CD4-positive, alpha-beta T cell treated with Interleukin-21 for 1 hour (primary cell): ENCODE data around the gene IQCK.

Source experiments
- DNase-seq: peaks from one replicate; pipeline ENCODE4 v3.0.0-alpha.2; 2020

The IQCK gene

GRCh38 chr16:19722269-19722952 is 4.3 kb downstream of the IQCK start:
- DNase-seq = no peak

- no peak for DNase-seq
These were observed 4.9 kb downstream of the IQCK start for GRCh38 chr16:19722981-19723380.

- no peak for DNase-seq
These were observed 10.5 kb downstream of the IQCK start for GRCh38 chr16:19728636-19728965.

DNA sequence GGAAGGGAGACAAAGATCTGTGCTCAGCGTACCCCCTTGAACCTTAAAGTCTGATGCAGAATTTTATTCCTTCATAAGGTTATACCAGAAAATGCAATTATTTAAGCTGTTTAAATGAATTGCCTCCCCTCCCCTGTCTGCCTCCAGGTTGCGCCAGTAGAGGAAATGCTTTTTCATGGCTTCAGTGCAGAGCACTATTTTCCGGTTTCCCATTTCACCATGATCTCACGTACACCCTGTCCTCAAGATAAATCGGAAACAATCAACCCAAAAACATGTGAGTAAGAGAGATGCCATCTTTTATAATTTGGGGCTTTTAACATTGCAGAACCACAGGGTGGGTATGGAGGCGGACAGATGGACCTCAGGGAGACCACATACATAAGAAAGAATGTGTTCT is 15.5 kb downstream of the IQCK start:
- no peak for DNase-seq

DNA sequence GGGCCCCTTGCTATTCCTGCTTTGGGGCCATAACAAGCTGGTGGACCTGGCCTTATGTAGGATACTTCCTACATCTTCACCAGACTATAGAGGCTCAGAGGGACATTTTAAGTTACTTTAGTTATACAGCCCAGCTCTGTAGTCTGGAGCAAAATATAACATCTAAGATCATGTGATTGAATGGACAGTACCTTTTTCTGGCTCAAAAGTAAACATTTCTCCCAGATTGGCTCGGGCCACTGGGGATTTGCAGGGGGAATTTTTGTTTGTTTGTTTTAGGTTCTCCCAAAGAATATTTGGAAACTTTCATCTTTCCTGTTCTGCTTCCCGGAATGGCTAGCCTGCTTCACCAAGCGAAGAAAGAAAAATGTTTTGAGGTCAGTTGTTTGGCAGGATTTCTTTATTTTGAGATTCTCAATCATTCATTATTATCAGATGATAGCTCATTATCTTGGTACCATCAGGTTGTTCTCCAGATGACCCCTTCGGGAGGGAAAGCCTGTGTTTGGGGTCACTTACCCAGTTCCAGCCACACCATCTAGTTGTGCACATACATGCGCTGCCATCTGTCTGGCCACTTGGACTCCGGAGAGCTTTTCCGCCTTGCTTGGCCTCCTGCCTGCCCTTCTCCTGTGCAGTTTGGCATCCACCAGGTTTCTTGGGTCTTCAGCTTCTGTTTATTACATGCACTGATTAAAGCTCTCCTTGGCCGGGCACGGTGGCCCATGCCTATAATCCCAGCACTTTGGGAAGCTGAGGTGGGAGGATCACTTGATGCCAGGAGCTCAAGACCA is 17.2 kb downstream of the IQCK start:
- no peak for DNase-seq

GRCh38 chr16:19737306-19738038 is 19.4 kb downstream of the IQCK start:
- no peak for DNase-seq

DNA sequence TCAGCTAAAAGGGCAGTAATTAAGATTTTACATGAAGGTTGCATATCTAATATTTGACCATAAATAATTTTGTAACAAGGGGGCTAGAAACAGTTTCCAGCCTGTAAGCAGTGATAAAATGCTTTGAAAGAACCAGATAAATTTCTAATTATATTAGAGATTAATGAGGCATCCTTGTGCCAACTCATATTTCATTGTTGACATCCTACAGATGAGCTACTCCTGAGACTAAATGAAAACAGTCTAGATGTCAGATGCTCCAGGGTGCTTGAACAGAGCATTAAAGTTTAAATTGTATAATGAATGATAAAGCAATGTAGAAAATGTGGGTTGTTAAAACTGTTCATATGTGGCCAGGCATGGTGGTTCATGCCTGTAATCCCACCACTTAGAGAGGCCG is 23.3 kb downstream of the IQCK start:
- DNase-seq = no peak

DNA sequence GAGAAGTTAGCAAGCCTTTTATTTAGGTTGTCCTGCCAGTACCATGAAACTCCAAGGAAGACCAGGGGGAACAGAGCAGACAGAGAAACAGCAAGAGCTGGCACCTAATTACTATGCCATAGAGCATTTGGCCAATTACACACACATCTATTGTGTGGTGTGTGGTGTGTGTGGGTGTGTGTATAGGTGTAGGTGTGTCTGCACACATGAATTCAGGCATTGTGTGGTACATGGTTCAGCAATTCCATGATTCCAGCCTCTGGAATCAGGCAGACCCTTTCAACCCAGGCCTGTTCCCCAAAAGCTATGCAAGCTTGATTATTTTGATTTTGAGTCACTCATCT is 25.7 kb downstream of the IQCK start:
- no peak for DNase-seq

DNA sequence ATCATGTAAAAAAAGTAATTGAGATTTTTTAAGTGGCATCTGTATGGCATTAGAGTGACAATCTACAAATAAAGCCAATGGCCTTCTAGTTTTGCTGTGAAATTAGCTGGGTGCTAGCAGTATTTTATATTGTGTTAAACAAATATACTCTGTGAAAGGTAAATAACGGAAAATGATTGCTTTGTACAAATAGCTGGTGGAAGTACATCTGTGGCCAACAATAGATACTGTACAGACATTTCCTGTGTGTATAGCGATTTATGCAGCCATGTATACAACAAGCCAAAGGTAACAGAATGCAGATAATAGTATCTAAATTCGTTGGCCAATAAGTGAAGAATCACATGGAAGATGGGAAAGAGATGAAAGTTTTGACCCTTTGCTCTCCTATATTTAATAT is 26.6 kb downstream of the IQCK start:
- DNase-seq = no peak

DNA sequence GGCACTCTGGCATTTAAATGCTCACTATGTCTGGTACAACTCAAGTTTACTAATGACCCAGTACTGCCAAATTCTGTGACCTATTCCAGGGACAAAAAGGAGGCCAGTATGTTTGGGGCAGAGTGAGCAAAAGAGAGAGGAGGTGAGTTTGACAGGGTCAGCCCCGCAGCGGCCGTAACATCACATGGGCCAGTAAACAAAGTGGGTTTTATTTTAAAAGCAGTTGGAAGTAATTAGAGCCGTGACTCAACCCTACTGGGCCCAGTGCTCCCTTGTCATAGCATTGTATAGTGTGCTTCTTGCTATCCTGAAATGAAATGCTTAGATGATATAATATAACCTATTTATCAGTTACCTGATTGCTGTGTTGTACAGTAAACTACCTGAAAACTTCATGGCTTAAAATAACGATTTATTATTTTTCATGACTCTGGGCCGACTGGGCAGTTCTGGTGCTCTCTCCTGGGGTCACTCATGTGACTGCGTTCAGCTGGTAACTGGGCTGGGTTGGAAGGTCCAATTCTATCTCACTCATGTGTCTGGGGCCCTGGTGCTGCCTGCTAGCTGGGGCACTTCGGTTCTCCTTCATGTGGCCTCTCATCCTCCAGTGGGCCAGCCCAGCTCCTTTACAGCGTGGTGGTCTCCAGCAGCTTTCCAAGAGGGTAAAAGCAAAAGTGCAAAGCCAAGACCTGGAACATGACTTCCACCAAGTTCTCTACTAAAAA is 27.4 kb downstream of the IQCK start:
- no peak for DNase-seq

GRCh38 chr16:19746561-19746960 is 28.5 kb downstream of the IQCK start:
- DNase-seq = no peak

- no peak for DNase-seq
These were observed 30.5 kb downstream of the IQCK start for GRCh38 chr16:19748389-19749168.

DNA sequence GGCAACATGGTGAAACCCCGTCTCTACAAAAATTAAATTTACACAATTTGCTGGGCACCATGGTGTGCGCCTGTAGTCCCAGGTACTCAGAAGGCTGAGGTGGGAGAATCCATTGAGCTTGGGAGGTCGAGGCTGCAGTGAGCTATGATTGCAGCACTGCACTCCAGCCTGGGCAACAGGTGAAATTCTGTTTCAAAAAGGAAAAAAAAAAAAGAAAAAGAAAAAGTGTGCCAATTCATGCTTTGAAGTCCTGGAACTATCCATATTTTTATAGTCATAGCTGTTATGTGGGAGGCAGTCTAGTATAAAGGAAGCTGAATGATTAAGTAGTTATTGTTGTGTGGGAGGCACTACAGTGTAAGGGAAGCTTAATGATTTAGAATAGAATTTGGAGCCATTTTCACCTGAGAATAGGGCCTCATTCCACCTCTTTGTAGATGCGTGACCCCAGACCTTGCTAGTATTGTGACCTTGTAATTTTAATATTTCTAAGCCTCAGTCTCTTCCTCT is 31.6 kb downstream of the IQCK start:
- no peak for DNase-seq

- no peak for DNase-seq
These were observed 33.7 kb downstream of the IQCK start for GRCh38 chr16:19751478-19752385.

- no peak for DNase-seq
These were observed 36.0 kb downstream of the IQCK start for GRCh38 chr16:19753815-19754643.

DNA sequence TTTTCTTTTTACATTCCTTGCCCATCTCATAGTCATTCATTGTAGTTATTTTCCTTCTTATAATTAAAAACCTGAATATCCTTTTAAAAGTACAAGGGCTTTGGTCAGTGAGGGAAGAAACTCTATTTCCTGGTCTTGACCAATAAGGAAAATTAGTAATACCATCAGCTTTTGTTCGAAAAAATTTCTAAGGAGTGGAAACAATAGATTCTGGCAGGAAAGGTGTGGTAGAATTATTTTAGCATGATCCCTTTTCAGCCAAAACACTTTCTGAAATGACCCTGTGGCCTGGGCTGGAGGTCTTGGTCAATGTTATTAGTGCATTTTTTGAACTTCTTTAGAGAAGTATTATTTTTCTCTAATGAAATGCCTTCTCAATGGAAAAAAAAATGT is 36.6 kb downstream of the IQCK start:
- no peak for DNase-seq

GRCh38 chr16:19755268-19755667 is 37.2 kb downstream of the IQCK start:
- DNase-seq = no peak

GRCh38 chr16:19757026-19757425 is 39.0 kb downstream of the IQCK start:
- DNase-seq = no peak

GRCh38 chr16:19757762-19758595 is 39.9 kb downstream of the IQCK start:
- DNase-seq = no peak
